GM12878 (cell line): ENCODE data around the gene F2RL3. TPM values are rescaled to one million over a fixed set of nuclear protein-coding genes. Genes with fewer than 3 reads are reported as not detected.

Source experiments
- ATAC-seq: fragments of 200-7000 bp; cut with Tn5 transposase; 3 replicates; pipeline ENCODE4 v1.9.1; 2020; ENCODE audit warnings: mild to moderate bottlenecking, moderate library complexity
- BruUV-seq: library from RNA; stranded (reverse); fragments of 400-500 nt; replicated peaks from 2 replicates; lab custom pipeline; 2021; lab: Mats Ljungman, UMichigan
- CTCF ChIA-PET: fragments of 300-600 bp; sonication (Branson Sonifier 250); formaldehyde crosslinking; extraction: SDS; loops from one replicate; lab custom pipeline; 2021; ENCODE audit warnings: inconsistent platforms; lab: Yijun Ruan, JAX
- POLR2A ChIA-PET: fragments of 350-600 bp; formaldehyde crosslinking; extraction: SDS; loops from one replicate; lab custom pipeline; 2021; ENCODE audit warnings: inconsistent platforms; lab: Charles Lee
- RAD21 ChIA-PET: fragments of 300-600 bp; sonication (Branson Sonifier 250); formaldehyde crosslinking; loops from one replicate; lab custom pipeline; 2023; ENCODE audit warnings: antibody characterized with exemption; ENCODE audit not compliant: unreplicated experiment; lab: Charles Lee
- SMC1A ChIA-PET: fragments of 300-600 bp; sonication (Branson Sonifier 250); formaldehyde crosslinking; loops from one replicate; lab custom pipeline; 2023; ENCODE audit not compliant: unreplicated experiment, uncharacterized antibody; lab: Charles Lee
- DNase-seq: peaks from one replicate; pipeline ENCODE4 v3.0.0-alpha.2; 2011; ENCODE audit warnings: low read depth, low spot score
- FAIRE-seq: peaks from 3 replicates; lab custom pipeline; 2011; peaks lifted over from hg19 to GRCh38; lab: Jason Lieb, UNC
- H2AFZ ChIP-seq: 2 replicates; pipeline ENCODE4 v1.6.0; 2011; ENCODE audit warnings: low read depth, low read length, control low read depth; ENCODE audit not compliant: control insufficient read depth
- H3K27ac ChIP-seq: 2 replicates; pipeline ENCODE4 v1.5.1; 2011; ENCODE audit warnings: control low read depth; ENCODE audit not compliant: control insufficient read depth, insufficient read depth
- H3K27me3 ChIP-seq, 2 experiments: replicated peaks in 1 of 2; 2 replicates each; pipeline versions ENCODE4 v1.6.0 to v1.6.1; 2011; ENCODE audit warnings: low read length in 1 of 2; ENCODE audit not compliant: control insufficient read depth in 2 of 2, insufficient read depth in 2 of 2
- H3K36me3 ChIP-seq, 2 experiments: 2 replicates each; pipeline ENCODE4 v1.5.1; 2011; ENCODE audit warnings: low read length in 1 of 2; ENCODE audit not compliant: control insufficient read depth in 2 of 2, insufficient read depth in 2 of 2
- H3K4me1 ChIP-seq: 2 replicates; pipeline ENCODE4 v1.6.1; 2011; ENCODE audit warnings: mild to moderate bottlenecking, low read length, moderate library complexity, mixed read lengths; ENCODE audit not compliant: control insufficient read depth, insufficient read depth
- H3K4me2 ChIP-seq: 2 replicates; pipeline ENCODE4 v1.6.0; 2011; ENCODE audit warnings: control low read depth; ENCODE audit not compliant: control insufficient read depth, insufficient read depth
- H3K4me3 ChIP-seq: fragments of 200-600 bp; sonication (generic); 2 replicates; pipeline ENCODE4 v1.5.1; 2016
- H3K79me2 ChIP-seq: 2 replicates; pipeline ENCODE4 v1.6.0; 2011; ENCODE audit warnings: low read length; ENCODE audit not compliant: control insufficient read depth, insufficient read depth
- H3K9ac ChIP-seq: 2 replicates; pipeline ENCODE4 v1.8.0; 2011; ENCODE audit warnings: low read length, control low read depth, mixed read lengths; ENCODE audit not compliant: control insufficient read depth, insufficient read depth
- H3K9me3 ChIP-seq: replicated peaks from 3 replicates; pipeline ENCODE4 v1.5.1; 2011; ENCODE audit warnings: mild to moderate bottlenecking, low read length; ENCODE audit not compliant: control insufficient read depth, insufficient read depth
- H4K20me1 ChIP-seq: 2 replicates; pipeline ENCODE4 v1.6.0; 2011; ENCODE audit not compliant: control insufficient read depth, insufficient read depth
- ATF2 ChIP-seq: IDR thresholded peaks from 2 replicates; pipeline ENCODE4 v1.6.1; 2012; ENCODE audit warnings: low read length, inconsistent platforms
- CBX3 ChIP-seq: fragments of 200-600 bp; sonication (generic); IDR thresholded peaks from 2 replicates; pipeline ENCODE4 v1.6.1; 2016; ENCODE audit warnings: low read depth, borderline replicate concordance
- CEBPZ ChIP-seq: fragments of 150-350 bp; IDR thresholded peaks from 2 replicates; pipeline ENCODE4 v1.6.1; 2016; ENCODE audit warnings: low read depth, low read length
- FOS ChIP-seq: IDR thresholded peaks from 3 replicates; pipeline ENCODE4 v1.6.1; 2011; ENCODE audit warnings: borderline replicate concordance; ENCODE audit not compliant: insufficient read length; ENCODE audit errors: extremely low read depth
- KLF5 ChIP-seq: fragments of 450-650 bp; IDR thresholded peaks from 2 replicates; pipeline ENCODE4 v1.6.1; 2014; ENCODE audit warnings: mild to moderate bottlenecking; ENCODE audit not compliant: partially characterized antibody
- NKRF ChIP-seq: fragments of 450-650 bp; conservative IDR thresholded peaks from 2 replicates; pipeline ENCODE4 v1.6.1; 2017; ENCODE audit warnings: mild to moderate bottlenecking, moderate library complexity
- NR2C1 ChIP-seq: fragments of 450-650 bp; IDR thresholded peaks from 2 replicates; pipeline ENCODE4 v1.6.1; 2017; ENCODE audit warnings: antibody characterized with exemption, mild to moderate bottlenecking, moderate library complexity
- SMARCA5 ChIP-seq: fragments of 450-650 bp; IDR thresholded peaks from 2 replicates; pipeline ENCODE4 v1.6.1; 2017; ENCODE audit warnings: mild to moderate bottlenecking
- ZBTB4 ChIP-seq: fragments of 450-650 bp; formaldehyde crosslinking; IDR thresholded peaks from 2 replicates; pipeline ENCODE4 v1.4.0; 2022; ENCODE audit warnings: mild to moderate bottlenecking, moderate library complexity
- ZNF384 ChIP-seq: IDR thresholded peaks from 2 replicates; pipeline ENCODE4 v1.6.1; 2012; ENCODE audit warnings: low read depth, mild to moderate bottlenecking, low read length, improper control_type of control experiment, borderline replicate concordance
- ZZZ3 ChIP-seq: IDR thresholded peaks from 2 replicates; pipeline ENCODE4 v1.6.1; 2011; ENCODE audit warnings: low read depth; ENCODE audit not compliant: control insufficient read depth, insufficient read length
- WGBS: methylation state at CpG from one replicate; pipeline ENCODE4 v1.1.6; 2016; ENCODE audit warnings: low lambda C conversion rate; ENCODE audit not compliant: insufficient replicate concordance, insufficient coverage; ENCODE audit errors: missing lambda C conversion rate; 5-methylcytosine and 5-hydroxymethylcytosine counted together
- in situ Hi-C: fragments of 300-500 bp; cut with MboI; formaldehyde crosslinking; loops from 9 replicates; pipeline ENCODE4 v1.14.3; 2018; ENCODE audit warnings: mixed read lengths
- intact Hi-C: fragments of 100-400 bp; cut with micrococcal nuclease; formaldehyde crosslinking; loops from one replicate; pipeline ENCODE4 v1.14.2; 2022; ENCODE audit not compliant: unreplicated experiment
- polyA plus RNA-seq, 11 experiments: library from polyadenylated mRNA; depleted of rRNA in 4 of 11; unstranded in 6 of 11; stranded (reverse) in 5 of 11; fragments of >200 nt; fragmentation: Nextera tagmentation in 4 of 11; fragmentation: Illumina TruSeq in 1 of 11; extraction: Ambion mirVana in 4 of 11; extraction: Trizol in 1 of 11; gene quantifications; 1 replicate in 1 of 11; 2 replicates in 10 of 11; pipeline versions ENCODE4 v1.2.1 to v1.2.3, GENCODE V29; 2011 to 2016; ENCODE audit warnings: inconsistent platforms in 2 of 11, missing spikeins in 2 of 11, low read depth in 1 of 11
- total RNA-seq, 4 experiments: library from RNA; depleted of rRNA in 3 of 4; stranded (reverse); fragments of >200 nt in 3 of 4; fragmentation: Illumina TruSeq in 1 of 4; extraction: Trizol in 1 of 4; gene quantifications; 2 replicates each; pipeline versions ENCODE4 v1.2.1 to v1.2.3, GENCODE V29; 2013 to 2021

The F2RL3 gene
- total and polyA plus RNA-seq, 10 of the 15 experiments (the other 5 are each of a cell fraction or from before 2014, with no cell fraction given) = 0.01 to 1.2 (median 0.29) TPM

GRCh38 chr19:16889883-16890460 lies 1.2 kb downstream of the F2RL3 start:
- SMC1A ChIA-PET = no interaction called here
- ATAC-seq = no peak
- CTCF ChIA-PET = no interaction called here

More at GRCh38 chr19:16889883-16890460, 1.2 kb downstream of the F2RL3 start:
- FAIRE-seq (no peak), DNase-seq (no peak)
- BruUV-seq = no TSS peak
- RAD21 ChIA-PET = no interaction called here
- Histone ChIP-seq H3K36me3 (no peaks in the 10 kb centered on the region), H3K79me2 (no peaks in the 10 kb centered on the region), H2AFZ (no peak overlapping the region), H3K4me2 (no peak overlapping the region), H3K27me3 (no peaks in the 10 kb centered on the region), H3K4me3 (no peak overlapping the region), H3K9me3 (no peaks in the 10 kb centered on the region), H3K9ac (no peak overlapping the region), H3K4me1 (peaks cover 38% of the 10 kb centered on the region), H3K27ac (no peak overlapping the region), H4K20me1 (no peaks in the 10 kb centered on the region)
- in situ Hi-C loops = no loop called here
- no peak for TF ChIP-seq ATF2
- no peak for TF ChIP-seq FOS
- TF ChIP-seq ZBTB4 (CRISPR knock-in tag) = no peak
- no peak for TF ChIP-seq KLF5
- no peak for TF ChIP-seq ZZZ3
- no peak for TF ChIP-seq CBX3
- TF ChIP-seq CEBPZ = no peak
- no peak for TF ChIP-seq NR2C1
- no peak for TF ChIP-seq NKRF
- TF ChIP-seq ZNF384 = no peak
- TF ChIP-seq SMARCA5 = no peak
- intact Hi-C loops = loop anchor here (10.0 kb wide), 1 partner anchor 415 kb away; the partner anchor contains the start of genes ABHD8, DDA1 and MRPL34
- 96% methylated on average over 48 of the region's 48 CpGs for WGBS
- POLR2A ChIA-PET = no interaction called here
